Retinal pigment epithelial cell (primary cell): Measurements from ENCODE around the gene CST4.

Source experiments
- DNase-seq: peaks from one replicate; pipeline ENCODE4 v3.0.0-alpha.2; 2010; ENCODE audit warnings: low read depth
- H3K4me3 ChIP-seq: 2 replicates; pipeline ENCODE4 v1.5.1; 2011; ENCODE audit warnings: mild to moderate bottlenecking, low read length, control low read depth, moderate library complexity
- TF ChIP-seq, protein P1 (sequence below): conservative IDR thresholded peaks from 2 replicates; pipeline ENCODE4 v1.5.1; 2011; ENCODE audit warnings: low read depth, low read length, control low read depth, inconsistent platforms

The CST4 gene

DNA sequence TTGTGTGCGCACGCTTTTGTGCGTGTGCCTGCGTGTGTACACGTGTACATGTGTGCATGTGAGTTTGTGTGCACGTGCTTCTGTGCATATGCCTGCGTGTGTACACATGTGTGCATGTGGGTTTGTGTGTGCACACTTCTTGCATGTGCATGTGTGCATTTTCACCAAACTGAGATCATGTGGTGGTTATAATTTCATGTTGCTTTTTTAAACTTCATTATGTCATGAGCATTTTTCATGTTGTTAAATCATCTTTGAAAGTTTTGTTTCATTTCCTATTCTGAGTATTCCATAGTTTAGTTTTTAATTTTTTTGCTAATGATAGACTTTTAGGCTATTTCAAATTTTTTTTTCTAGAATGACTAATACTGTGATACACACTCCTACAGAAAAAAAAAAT is 44.7 kb downstream of the CST4 start:
- no peak overlapping the region for H3K4me3 ChIP-seq
- no peak for DNase-seq
- TF ChIP-seq, protein P1, sequence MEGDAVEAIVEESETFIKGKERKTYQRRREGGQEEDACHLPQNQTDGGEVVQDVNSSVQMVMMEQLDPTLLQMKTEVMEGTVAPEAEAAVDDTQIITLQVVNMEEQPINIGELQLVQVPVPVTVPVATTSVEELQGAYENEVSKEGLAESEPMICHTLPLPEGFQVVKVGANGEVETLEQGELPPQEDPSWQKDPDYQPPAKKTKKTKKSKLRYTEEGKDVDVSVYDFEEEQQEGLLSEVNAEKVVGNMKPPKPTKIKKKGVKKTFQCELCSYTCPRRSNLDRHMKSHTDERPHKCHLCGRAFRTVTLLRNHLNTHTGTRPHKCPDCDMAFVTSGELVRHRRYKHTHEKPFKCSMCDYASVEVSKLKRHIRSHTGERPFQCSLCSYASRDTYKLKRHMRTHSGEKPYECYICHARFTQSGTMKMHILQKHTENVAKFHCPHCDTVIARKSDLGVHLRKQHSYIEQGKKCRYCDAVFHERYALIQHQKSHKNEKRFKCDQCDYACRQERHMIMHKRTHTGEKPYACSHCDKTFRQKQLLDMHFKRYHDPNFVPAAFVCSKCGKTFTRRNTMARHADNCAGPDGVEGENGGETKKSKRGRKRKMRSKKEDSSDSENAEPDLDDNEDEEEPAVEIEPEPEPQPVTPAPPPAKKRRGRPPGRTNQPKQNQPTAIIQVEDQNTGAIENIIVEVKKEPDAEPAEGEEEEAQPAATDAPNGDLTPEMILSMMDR, result no peak

- DNase-seq, result no peak
- H3K4me3 ChIP-seq, result no peak overlapping the region
- TF ChIP-seq, protein P1, result no peak
Measured at GRCh38 chr20:23643659-23644058, 45.2 kb downstream of the CST4 start.

DNA sequence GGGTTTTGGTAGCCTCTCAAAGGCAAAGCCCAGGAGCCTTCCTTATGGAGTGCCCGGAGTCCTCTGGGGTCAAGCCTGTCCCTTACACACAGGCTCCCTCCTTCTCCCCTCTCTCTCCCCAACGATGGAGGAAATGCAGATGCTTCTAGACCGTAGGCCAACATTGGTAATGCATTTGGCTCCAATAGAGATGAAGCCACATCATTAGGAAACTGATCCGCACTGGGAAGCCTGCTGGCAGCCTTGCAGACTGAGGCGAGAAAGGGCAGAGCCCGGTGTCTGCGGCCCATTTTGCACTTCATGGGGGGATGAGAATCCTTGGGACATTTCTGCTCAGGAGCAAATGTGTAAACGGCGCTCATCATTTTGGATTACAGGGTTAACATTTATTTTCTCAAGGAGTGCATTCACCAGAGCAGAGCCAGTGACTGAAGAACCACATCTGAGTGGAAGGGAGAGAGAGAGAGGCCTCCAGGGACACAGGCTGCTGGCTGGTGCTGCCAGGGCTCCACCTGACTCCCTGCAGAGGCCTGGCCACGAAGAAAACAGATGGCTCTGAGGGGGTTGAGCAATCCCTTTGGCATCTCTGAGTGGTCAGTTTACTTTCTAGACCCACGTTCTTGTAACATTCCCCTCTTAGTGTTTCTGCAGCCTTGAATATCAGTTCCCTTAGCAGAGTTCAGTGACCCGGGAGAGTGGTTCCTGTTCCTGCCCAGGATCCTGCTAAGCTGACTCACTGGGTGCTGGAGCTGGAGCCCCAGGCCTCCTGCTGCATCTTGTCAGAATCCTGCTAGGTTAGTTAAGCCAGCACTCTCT is 46.7 kb downstream of the CST4 start:
- no peak overlapping the region for H3K4me3 ChIP-seq
- no peak for DNase-seq
- TF ChIP-seq, protein P1, result no peak

DNA sequence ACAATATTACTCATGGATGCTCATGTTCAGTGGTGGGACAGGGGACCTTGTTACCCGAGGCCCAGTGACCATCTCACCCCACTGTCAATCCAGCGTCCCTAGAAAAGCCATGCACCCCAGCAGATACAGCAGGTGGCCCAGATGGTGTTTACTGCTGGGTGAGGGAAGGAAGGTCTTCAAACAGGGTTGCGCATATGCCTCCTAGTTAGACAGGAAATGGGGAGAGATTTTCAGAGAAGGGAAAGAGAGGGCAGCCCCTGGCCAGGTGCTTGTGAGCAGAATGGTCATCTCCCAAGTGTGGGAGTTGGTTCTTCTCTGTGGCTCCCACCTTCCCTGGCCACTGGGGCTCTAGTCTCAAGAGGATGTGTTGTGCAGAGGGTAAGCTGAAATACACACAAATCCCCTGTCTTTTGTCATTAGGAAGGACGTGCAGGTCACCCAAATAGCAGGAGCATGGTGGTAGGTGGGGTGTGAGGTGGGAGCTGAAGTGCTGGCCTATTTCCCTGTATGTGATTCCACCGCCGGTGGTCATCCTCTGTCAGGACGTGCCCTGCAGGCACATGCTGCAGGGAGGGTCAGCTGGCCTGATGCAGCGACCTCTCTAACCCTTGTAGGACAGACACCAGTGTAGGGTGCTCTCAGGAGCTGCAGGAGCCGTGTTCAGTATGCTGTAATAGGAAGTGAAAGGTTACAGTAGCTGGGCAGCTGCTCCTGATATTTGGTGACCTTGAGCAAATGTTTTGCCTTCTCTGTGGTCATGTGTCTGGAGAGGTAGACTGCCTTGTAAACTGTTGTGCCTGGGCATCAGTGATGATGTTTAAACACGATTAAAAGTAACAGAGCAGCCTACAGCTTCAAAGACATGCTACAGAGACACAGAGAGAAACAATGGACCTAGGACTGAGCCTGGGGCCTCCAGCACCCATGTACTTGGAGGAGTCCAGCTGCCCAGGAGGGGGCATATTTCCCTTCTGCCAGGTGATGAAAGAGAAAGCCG is 47.9 kb downstream of the CST4 start:
- H3K4me3 ChIP-seq, result no peak overlapping the region
- TF ChIP-seq, protein P1, result no peak
- DNase-seq, result no peak

- no peak overlapping the region for H3K4me3 ChIP-seq
- TF ChIP-seq, protein P1, result no peak
- DNase-seq, result no peak
Measured at GRCh38 chr20:23640018-23640601, 48.7 kb downstream of the CST4 start.

DNA sequence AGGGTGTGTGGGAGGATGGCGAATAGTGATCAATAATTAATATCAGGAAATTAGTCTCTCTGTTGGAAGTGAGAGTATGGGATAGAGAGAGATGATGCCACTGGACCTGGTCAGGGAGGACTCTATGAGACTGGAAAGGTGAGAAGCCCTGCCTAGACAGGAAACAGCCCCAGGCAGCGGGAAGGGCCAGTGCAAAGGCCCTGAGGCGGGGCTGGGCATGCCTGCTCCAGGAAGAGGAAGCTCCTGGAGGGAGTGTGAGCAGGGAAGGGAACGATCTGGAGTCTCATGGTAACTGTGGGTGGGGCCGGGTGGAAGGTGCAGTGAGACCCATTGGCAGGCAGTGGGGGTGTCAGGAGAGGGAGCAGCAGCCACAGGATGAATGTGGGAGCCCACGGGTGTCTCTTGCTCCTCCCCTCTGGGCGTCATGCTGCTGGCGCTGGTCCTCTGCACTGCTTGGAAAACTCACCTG is 49.3 kb downstream of the CST4 start:
- TF ChIP-seq, protein P1, result no peak
- DNase-seq, result no peak

More for the DNA sequence above, 49.3 kb downstream of the CST4 start:
- no peak overlapping the region for H3K4me3 ChIP-seq
